ENCODE measurements around the gene SLC5A1.

Gene SLC5A1

DNA sequence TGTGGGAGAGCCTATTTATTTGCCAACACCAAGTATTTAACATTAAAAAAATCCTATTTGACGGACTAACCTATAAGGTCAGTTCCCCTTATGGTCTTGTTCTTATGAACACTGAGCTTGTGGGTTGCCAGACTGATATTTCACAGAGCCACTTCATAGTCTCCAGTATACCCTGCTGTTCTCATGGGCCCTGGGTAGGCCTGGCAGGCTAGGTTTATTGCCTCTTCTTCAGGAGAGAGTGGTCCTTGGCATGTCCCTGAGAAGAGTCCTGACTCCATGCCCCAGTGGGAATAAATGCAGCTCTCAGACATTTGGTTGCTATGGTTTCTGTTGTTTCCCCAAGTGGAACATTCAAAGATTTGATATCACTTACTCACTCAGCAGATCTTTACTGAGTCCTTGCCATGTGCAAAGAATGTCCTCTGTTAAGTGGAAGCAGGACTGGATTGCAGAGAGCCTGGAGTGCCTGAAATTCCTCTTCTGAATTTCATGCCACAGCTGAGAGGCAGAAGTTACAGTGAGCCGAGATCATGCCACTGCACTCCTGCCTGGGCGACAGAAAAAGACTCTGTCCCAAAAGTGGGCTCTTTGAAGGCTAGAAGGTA, 15.7 kb downstream of the SLC5A1 start:
- no peak for DNase-seq (ENCODE audit: low read depth)
- TF ChIP-seq, protein P1, sequence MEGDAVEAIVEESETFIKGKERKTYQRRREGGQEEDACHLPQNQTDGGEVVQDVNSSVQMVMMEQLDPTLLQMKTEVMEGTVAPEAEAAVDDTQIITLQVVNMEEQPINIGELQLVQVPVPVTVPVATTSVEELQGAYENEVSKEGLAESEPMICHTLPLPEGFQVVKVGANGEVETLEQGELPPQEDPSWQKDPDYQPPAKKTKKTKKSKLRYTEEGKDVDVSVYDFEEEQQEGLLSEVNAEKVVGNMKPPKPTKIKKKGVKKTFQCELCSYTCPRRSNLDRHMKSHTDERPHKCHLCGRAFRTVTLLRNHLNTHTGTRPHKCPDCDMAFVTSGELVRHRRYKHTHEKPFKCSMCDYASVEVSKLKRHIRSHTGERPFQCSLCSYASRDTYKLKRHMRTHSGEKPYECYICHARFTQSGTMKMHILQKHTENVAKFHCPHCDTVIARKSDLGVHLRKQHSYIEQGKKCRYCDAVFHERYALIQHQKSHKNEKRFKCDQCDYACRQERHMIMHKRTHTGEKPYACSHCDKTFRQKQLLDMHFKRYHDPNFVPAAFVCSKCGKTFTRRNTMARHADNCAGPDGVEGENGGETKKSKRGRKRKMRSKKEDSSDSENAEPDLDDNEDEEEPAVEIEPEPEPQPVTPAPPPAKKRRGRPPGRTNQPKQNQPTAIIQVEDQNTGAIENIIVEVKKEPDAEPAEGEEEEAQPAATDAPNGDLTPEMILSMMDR (IDR thresholded peaks at IDR 0.05; ENCODE audit: insufficient read depth, low read depth, low read length, missing control alignments) = no peak
- H3K4me3 ChIP-seq (ENCODE audit: low read depth, low read length) = no peak overlapping the region

- no peak for DNase-seq (ENCODE audit: low read depth)
- TF ChIP-seq, protein P1 (IDR thresholded peaks at IDR 0.05; ENCODE audit: insufficient read depth, low read depth, low read length, missing control alignments) = no peak
- H3K4me3 ChIP-seq (ENCODE audit: low read depth, low read length) = no peak overlapping the region
Observed at GRCh38 chr22:32059426-32059825, 16.4 kb downstream of the SLC5A1 start.

- no peak overlapping the region for H3K4me3 ChIP-seq (ENCODE audit: low read depth, low read length)
- no peak for DNase-seq (ENCODE audit: low read depth)
- TF ChIP-seq, protein P1 (IDR thresholded peaks at IDR 0.05; ENCODE audit: insufficient read depth, low read depth, low read length, missing control alignments) = no peak
Observed at GRCh38 chr22:32063701-32064100, 20.6 kb downstream of the SLC5A1 start.

- DNase-seq (ENCODE audit: low read depth) = no peak
- no peak overlapping the region for H3K4me3 ChIP-seq (ENCODE audit: low read depth, low read length)
- TF ChIP-seq, protein P1 (IDR thresholded peaks at IDR 0.05; ENCODE audit: insufficient read depth, low read depth, low read length, missing control alignments) = no peak
Observed at GRCh38 chr22:32066820-32067219, 23.8 kb downstream of the SLC5A1 start.

GRCh38 chr22:32067613-32068012, 24.6 kb downstream of the SLC5A1 start:
- TF ChIP-seq, protein P1 (IDR thresholded peaks at IDR 0.05; ENCODE audit: insufficient read depth, low read depth, low read length, missing control alignments) = no peak
- no peak overlapping the region for H3K4me3 ChIP-seq (ENCODE audit: low read depth, low read length)
- no peak for DNase-seq (ENCODE audit: low read depth)

- TF ChIP-seq, protein P1 (IDR thresholded peaks at IDR 0.05; ENCODE audit: insufficient read depth, low read depth, low read length, missing control alignments) = no peak
- DNase-seq (ENCODE audit: low read depth) = no peak
- no peak overlapping the region for H3K4me3 ChIP-seq (ENCODE audit: low read depth, low read length)
Observed at GRCh38 chr22:32069579-32070372, 26.7 kb downstream of the SLC5A1 start.

Data from GM12865 (cell line).